HG03060 (cell line): ENCODE data around the gene CTNNA3.
"Not testable (repeated sequence)": the region's sequence is repeated elsewhere in the genome, so short reads cannot be mapped to it uniquely, and the experiment has no call there.

Experiments used
- ATAC-seq: cut with Tn5 transposase; IDR thresholded peaks from one replicate; pipeline ENCODE4 v1.9.1; 2021; ENCODE audit warnings: low read depth, moderate number of reproducible peaks; ENCODE audit not compliant: unreplicated experiment

The CTNNA3 gene

DNA sequence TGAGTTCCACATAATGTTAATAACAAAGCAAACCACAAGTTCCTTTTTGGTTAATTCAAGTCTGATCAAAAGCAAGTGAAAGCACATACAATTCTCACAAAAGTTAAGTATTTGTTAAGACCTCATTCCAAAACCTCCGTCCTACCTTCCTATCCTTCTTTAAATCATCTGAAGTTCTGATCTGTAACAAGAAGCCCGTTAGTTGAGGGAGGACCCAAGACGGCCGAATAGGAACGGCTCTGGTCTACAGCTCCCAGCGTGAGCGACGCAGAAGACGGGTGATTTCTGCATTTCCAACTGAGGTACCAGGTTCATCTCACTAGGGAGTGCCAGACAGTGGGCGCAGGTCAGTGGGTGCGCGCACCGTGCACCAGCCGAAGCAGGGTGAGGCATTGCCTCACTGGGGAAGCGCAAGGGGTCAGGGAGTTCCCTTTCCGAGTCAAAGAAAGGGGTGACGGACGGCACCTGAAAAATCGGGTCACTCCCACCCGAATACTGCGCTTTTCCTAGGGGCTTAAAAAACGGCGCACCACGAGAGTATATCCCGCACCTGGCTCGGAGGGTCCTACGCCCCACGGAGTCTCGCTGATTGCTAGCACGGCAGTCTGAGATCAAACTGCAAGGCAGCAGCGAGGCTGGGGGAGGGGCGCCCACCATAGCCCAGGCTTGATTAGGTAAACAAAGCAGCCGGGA lies 309.0 kb downstream of the CTNNA3 start:
- not testable (repeated sequence) for ATAC-seq

DNA sequence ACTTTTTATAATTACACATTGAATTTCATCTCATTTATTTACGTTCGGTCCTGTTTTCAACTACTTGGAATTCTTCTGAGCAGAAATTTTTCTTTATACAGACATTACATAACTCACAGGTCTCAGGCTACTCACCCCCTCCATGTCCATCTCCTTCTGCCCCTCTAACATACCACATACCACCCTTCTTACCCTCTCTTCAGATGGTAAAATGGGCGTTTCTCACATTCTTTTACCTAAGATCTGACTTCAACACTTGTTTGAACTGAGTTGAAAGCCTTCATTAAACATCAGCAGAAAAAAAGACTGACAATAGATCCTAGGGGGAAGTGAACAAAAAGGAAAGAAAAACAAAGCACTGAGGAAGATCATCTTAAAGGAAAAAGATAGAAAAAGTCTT lies 309.7 kb downstream of the CTNNA3 start:
- no peak for ATAC-seq

DNA sequence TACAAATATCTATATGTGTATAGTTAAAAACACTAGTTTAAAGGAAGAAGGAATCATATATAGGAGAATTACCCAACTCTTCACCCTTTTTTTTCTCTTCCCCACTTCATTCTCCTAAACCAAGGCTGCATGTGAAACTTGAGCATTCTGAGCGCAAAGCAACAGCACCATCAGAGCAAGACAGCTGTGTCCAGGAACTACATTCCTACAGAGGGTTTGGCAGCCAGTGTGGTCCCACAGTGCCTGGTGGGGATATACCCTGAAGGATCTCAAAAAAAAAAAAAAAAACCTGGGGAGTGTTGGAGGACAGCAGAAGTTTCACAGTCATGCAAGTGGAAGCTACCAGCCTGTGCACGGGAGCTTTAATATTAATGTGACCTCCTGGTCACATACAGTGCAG lies 310.4 kb downstream of the CTNNA3 start:
- ATAC-seq: no peak

DNA sequence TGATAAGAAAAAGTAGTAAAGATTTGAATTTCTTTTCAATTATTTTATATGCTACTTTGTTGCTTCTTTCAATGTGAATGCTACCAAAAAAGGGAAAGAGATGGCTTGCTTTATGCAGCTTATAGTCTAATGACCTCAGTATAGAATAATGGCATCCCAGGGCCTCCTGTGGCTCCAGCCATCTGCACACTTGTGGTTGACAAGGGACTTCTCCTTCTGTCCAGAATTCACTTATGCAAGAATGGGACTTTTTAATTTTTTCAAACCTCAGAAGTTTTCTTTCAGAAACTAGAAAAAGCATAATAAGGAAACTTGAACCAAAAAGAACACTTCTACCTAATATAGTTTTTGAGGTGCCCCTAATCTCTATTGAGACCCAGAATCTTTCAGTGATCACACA lies 310.9 kb downstream of the CTNNA3 start:
- ATAC-seq: no peak

DNA sequence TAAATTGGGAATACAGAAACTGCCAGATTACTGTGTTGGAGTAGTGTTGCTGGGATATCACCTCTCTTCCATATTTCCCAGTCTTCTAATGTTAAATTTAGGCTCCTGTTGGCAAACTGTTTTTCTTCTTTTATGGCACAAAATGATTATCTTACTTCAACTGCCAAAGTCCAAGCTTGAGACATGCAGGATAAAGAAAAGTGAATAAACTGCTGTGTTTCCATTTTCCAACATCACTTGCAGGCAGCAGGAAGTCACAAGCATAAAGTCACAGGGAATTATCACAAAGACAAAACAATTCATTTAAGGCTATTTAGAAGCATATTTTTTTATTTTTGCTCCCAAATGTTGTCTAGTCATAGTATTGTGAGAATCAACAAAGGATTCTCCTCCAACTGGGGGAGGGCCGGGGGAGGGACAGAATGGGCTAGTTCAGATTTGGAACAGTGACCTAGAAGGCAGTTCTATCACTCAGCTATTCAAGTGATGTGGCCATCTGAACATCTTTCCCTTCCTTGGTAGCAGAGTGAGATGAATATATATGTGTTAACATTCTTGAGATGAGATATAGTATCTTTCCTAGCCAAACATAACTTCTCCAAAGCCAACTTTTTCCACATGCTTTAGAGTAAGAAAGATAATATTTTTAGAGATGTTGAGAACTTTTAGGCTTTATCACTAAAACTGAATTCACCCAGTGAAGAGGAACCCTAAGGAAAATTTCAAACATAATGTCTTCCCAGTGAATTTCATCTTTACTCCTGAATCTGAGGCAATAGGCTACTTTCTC lies 364.7 kb downstream of the CTNNA3 start:
- no peak for ATAC-seq

DNA sequence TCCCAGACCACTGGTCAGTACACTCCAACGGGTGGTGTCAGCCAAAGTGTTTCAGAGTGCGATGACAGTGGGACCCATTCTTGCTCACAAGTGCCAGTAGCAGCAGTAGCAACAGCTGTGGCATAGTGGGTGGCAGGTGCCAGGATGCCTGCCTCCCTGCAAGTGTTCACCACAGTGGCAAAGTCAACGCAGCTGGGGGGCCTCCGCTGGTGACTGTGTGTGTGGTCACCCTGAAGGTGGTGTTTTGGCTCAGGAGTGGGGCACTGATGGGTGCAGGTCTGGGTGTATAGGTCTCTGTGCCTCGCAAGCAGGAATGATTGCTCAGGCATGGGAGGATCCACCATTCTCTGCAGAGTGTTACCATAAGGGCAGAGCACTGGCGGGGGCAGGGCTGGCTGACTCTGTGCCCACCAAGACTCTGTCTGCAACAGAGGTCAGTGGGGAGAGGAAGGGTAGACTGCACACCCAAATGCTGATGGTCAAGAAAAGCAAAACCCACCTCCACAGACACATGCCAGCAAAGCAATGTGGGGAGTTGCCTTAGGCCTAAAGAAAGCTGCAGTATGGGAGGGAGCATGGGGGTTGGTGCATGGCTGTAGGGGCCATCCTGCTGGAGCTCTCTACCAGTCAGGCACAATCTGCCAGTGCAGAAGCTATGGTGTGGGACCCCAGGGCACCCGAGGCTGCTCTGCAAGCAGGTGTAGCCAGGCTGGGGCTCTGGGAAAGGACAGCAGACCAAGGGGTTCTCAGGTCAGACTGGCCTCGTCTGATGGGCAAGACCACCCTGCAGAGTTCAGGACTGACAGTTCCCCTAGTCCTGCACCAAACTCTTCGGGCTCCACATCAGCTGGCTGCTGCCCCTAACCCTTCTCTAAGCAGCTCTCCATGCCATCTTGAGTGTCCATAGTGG lies 368.1 kb downstream of the CTNNA3 start:
- ATAC-seq: no peak

DNA sequence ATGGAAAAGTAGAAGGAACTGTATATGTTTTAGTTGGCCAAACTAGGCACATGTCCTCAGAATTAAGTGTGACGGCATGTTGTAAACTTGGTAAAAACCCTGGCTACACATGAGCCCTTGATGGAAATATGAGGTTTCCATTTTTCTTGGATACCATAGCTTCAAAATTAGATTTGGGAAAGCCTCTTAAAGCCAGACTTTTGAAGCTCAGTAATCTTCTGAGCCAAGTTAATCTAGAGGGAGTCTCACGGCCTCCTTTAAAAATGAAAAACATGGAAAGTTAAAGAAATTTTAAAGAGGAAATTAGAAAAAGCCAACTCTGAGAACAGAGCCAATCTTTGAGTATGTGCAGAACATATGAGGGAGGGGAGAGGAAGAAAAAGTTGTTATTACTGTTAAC lies 376.0 kb downstream of the CTNNA3 start:
- ATAC-seq: no peak

DNA sequence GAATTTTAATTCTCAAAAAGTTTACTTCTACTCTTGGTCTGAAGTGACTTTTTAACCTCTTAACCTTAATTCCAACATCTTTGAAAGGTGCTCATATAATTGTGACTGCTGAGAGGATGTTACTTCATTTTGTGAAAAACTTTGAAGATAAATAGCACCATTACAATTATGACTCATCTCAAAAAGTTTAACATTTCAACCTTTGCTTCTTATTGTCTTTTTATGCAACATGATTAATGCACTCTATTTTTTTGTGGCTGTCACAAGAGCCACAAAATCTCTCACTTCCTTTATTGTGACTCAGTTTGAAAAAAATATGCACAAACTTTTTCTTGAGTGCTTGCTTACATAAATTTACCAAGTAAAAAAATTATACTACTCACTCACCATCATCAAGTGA lies 387.1 kb downstream of the CTNNA3 start:
- no peak for ATAC-seq

DNA sequence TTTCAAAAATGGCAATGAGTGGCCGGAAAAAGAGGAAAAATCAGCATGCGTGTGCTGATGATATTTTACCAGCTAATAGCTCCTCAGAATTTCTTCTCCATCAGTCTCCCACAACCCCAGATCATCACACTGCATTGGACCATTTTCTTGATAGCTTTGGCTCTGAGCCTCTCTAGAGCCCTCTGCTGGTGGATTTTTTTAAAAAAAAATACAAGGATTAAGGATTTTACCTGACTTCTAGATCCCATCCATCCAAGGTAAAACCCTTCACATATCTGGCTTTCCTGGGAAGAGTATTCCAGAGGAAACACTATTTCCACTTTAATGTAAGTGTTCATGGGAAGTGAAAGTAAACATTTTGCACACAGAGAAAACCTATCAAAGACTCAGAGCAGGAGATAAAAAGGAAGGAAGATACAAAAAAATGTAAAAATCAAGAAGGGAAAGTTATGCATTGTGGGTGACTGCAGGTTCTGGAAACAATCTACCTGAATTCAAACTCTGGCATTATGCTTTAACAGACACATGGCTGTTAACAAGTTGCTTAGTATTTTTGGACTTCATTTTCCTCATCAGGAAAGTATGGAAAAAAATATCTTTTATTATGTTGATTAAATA lies 389.3 kb downstream of the CTNNA3 start:
- ATAC-seq: no peak

DNA sequence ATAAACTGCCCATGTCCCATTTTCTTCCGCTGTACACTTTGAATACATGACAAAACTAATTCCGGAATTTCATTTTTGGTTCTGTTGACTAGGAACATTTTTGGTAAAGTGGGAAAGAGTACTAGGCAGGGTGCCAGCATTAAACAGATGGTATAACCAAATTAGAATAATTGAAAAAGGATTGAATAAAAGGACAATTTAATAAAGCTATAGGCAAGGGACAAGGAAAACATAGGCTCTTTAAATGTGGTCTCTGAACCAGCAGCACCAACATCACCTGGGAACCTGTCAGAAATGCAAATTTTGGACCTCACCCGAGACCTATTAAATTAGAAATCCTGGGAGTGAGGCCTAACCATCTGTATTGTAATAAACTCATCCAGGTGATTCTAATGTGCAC lies 393.3 kb downstream of the CTNNA3 start:
- ATAC-seq: no peak

DNA sequence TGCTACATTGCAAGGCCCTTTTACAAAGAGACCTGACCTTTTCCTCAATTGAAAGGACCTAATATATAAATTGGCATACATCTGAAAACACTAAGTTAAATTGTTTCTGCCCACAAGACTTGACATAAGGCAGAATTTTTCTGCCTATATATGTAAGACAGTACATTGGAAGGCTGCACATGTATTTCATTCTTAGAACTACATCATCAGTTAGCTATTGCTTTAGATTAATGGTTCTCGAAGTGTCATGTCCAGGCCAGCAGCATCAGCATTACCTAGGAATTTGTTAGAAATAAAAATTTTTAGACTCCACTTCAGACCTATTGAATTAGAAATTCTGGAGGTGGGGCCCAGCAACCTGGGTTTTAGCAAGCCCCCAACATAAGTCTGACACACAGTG lies 396.2 kb downstream of the CTNNA3 start:
- ATAC-seq: no peak

DNA sequence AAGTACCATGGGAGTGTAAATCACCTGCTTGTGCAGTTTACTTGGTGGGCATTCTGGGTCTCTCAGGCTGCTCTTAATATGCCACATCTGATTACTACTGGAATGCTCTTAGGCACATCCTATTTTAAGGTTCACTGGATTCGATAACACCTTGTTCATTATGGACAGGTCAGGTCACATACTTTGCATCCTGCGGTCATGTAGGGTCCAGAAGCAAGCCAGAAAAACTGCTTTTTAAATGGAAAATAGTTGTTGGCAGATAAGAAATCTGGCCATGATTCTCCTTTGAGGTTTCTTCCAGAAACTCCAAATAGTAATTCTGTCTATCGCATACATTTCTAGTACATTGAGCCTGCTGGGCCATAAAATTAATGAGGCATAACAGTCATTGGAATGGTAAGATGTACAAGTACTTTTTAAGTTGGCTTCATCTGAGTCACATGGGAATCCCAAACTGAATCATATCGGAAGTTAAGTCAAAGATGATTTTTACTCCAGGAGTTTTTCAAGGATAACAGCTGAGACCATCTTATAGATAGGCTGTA lies 398.3 kb downstream of the CTNNA3 start:
- no peak for ATAC-seq

DNA sequence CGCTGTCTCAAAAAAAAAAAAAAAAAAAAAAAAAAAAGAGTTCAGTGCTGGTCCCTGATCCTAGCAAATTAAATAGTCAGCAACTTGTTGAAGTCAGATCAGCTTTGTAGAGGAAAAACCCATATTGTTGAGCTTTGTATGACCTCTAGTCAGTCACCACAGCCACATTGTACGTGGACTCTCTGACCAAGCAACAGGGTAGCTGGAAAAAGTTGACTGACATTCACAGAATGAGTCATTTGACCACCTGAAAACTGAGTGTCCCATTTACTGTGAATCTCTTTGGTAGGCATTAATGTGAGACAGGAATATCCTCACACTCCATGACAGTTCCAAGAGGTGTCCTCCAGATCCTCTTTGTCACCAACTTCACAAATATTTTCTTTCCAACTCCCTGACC lies 399.1 kb downstream of the CTNNA3 start:
- no peak for ATAC-seq

DNA sequence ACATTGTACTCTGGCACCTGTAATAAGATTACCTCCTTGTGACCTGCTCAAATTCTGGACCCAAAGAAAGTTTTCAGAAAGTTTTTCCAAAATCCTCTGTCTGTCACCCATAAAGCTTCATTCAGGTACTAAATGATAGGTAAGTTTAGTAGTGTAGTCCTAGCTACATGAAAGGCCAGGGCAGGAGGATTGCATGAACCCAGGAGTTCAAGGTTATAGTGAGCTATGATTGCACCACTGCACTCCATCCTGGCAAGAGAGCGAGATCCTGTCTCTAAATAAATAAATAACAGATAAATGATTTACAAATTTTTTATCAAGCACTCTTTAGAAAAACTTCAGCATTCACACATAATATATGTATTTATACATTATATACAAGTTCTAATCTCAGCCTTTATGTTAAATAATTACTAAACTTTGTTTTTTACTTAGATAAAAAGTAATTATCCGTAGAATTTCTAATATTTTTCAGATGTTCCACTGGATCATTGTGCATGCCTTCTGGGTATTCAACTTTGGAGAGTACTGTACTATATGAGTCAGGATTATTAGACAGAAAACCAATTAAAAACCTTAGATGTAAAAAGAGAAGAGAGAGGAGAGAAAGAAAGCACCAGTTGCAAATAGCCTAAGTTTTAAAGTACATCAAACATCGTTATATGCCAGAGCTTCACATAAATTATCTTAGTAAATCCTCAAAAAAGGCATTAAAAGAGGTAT lies 407.1 kb downstream of the CTNNA3 start:
- ATAC-seq: no peak

DNA sequence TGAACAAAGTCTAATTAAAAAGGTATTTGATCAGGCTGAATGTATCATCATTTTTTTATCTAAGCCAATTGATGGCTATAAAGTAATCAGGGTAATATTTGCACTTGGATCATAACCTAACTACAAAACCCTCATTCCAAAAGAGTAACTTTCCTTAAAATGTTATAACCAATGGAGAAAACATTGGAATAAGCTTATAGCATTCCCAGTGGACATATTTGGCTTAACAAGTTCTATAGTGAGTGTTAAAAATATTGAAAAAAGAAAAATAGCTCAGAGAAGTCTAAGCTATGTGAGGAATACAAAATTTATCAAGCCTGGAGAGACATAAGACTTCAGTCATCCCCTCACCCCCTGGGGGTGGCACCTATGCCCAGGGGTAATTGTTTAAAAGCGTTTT lies 411.4 kb downstream of the CTNNA3 start:
- no peak for ATAC-seq

DNA sequence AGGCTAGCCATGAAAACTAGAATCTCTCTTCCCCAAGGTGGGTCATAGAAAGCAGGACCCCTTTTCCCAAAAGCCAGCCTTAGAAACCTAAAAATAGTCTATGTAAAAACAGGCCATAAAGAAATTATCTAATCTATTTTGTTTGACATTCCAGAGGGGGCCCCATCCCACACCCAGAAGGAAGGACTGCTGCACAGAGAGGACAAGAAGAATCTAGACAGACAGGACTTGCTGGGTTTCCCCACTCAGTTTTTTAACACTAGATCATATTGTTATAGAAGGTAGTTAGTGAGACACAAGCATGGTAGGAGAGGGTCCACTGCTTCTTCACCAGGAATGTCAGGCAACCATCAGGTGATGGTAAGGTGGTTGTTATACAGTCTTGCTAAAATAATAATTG lies 413.1 kb downstream of the CTNNA3 start:
- ATAC-seq: no peak

DNA sequence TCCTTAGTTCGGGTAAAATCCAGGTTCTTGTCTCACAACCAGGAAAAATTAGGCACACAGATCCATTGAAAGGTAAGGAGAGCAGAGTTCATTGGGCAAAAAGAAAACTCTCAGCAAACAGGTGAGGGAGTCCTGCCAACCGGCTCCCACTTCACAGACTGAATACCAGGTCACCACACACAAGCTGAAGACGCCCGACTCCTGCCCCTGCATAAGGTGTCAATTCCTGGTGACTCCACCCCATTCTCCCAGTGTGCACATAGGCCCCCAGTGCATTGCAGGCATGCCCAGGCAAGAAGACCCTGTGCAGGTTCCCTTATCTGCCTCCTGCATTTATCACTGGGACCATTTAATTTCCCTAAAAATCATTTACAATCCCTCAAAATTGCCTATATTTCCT lies 415.6 kb downstream of the CTNNA3 start:
- ATAC-seq: no peak

DNA sequence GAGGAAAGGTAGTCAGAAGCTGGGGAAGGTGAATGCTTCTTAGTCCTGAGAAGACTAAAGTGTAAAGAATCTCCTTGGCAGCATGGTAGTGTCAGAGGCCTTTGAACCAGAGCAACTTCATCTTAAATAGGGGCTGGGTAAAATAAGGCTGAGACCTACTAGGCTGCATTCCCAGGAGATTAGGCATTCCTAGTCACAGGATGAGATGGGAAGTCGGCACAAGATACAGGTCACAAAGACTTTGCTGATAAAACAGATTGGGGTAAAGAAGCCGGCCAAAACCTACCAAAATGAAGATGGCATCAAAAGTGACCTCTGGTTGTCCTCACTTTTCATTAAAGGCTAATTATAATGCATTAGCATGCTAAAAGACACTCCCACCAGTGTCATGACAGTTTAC lies 418.6 kb downstream of the CTNNA3 start:
- ATAC-seq: no peak

DNA sequence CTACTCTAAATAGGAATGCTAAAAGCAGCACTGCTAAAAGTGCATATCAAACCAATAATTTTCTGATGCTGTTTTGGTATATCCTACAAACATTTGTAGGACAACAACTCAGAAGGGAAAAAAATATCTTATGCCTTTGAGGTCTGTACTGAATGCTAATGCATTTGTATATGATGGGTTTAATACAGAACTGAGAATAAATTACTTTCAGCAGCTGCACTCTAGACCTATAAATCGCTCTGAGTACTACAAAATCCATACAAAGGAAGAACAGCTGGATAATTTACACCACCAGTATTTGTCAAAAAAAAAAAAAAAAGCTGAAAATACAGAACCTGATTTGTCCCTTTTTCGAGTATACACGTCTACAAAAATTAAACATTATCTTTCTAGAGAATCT lies 426.2 kb downstream of the CTNNA3 start:
- no peak for ATAC-seq

DNA sequence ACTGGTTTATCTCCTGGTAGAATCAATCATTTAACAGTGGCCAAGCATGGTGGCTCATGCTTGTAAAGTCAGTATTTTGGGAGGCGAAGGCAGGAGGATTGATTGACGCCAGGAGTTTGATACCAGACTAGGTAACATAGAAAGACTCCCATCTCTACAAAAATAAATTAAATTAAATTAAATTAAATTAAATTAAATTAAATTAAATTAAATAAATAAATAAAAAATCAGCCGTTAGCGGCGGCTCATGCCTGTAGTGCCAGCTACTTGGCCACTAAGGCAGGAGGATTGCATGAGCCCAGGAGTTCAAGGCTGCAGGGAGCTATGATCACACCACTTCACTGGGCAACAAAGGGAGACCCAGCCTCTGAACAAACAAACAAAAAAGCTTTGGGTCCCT lies 427.8 kb downstream of the CTNNA3 start:
- ATAC-seq: no peak
